ENCODE results near the gene DDHD1. TPM values are rescaled to one million over a fixed set of nuclear protein-coding genes. Genes with fewer than 3 reads are reported as not detected.
"Not testable (repeated sequence)": the region's sequence is repeated elsewhere in the genome, so short reads cannot be mapped to it uniquely, and the experiment has no call there.

Gene DDHD1
- total RNA-seq, 1 donor from 2014 or later, result 17.9 TPM

GRCh38 chr14:53146739-53147138, 6.4 kb downstream of the DDHD1 start:
- H3K36me3 Mint-ChIP-seq (ENCODE audit: low read depth), result peaks cover 18% of the 10 kb centered on the region

DNA sequence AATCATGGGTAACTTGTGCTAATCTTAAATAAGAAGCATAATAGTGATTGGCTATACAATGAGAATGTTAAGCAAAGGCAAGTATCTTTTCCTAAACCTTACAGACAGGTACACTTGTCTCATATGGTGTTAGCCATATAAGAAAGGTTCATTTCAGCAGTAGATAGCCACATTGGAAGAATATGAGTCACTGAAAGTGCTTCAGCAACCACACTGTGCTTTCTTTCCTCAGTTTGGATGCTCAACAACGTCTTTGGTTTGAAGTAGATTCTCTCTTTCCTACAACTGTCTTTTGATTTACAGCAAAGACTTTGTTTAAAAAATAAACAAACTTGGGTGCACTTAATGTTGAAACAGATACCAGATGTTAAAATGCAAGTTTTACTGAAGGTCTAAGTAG, 8.9 kb downstream of the DDHD1 start:
- H3K9me3 Mint-ChIP-seq, result peaks cover 13% of the 10 kb centered on the region
- no peaks in the 10 kb centered on the region for H3K27me3 Mint-ChIP-seq (ENCODE audit: low read depth)
- no peak overlapping the region for H3K27ac Mint-ChIP-seq (ENCODE audit: unreplicated experiment)
- TF ChIP-seq, protein P1, sequence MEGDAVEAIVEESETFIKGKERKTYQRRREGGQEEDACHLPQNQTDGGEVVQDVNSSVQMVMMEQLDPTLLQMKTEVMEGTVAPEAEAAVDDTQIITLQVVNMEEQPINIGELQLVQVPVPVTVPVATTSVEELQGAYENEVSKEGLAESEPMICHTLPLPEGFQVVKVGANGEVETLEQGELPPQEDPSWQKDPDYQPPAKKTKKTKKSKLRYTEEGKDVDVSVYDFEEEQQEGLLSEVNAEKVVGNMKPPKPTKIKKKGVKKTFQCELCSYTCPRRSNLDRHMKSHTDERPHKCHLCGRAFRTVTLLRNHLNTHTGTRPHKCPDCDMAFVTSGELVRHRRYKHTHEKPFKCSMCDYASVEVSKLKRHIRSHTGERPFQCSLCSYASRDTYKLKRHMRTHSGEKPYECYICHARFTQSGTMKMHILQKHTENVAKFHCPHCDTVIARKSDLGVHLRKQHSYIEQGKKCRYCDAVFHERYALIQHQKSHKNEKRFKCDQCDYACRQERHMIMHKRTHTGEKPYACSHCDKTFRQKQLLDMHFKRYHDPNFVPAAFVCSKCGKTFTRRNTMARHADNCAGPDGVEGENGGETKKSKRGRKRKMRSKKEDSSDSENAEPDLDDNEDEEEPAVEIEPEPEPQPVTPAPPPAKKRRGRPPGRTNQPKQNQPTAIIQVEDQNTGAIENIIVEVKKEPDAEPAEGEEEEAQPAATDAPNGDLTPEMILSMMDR (conservative IDR thresholded peaks at IDR 0.05), result no peak
- DNase-seq (ENCODE audit: low read depth, low spot score), result no peak
- peaks cover 38% of the 10 kb centered on the region for H3K36me3 Mint-ChIP-seq (ENCODE audit: low read depth)
- H3K4me3 Mint-ChIP-seq, result no peak overlapping the region
- H3K4me1 Mint-ChIP-seq, result peaks cover 7% of the 10 kb centered on the region

More at GRCh38 chr14:53146739-53147138, 6.4 kb downstream of the DDHD1 start:
- no peak overlapping the region for H3K27ac Mint-ChIP-seq (ENCODE audit: unreplicated experiment)
- no peak overlapping the region for H3K4me3 Mint-ChIP-seq
- TF ChIP-seq, protein P1 (conservative IDR thresholded peaks at IDR 0.05), result no peak
- H3K27me3 Mint-ChIP-seq (ENCODE audit: low read depth), result no peaks in the 10 kb centered on the region
- peaks cover 3% of the 10 kb centered on the region for H3K9me3 Mint-ChIP-seq
- H3K4me1 Mint-ChIP-seq, result peaks cover 28% of the 10 kb centered on the region
- DNase-seq (ENCODE audit: low read depth, low spot score), result no peak

DNA sequence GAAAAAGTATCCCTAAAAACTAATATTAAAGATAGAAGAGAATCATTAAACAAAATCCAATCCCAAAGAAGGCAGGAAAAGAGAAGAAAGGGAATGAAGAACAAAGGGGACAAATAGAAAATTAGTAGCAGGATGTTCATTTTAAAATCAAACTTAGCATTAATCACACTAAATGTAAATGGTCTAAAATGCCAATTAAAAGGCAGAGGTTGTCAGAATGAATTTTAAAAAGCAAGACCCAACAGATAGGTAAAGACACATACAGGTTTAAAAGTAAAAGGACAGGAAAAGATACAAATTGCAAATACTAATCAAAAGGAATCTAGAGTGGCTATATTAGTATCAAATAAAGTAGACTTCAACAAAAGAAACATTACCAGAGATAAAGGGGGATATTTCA, 12.5 kb downstream of the DDHD1 start:
- H3K4me3 Mint-ChIP-seq, result no peak overlapping the region
- no peaks in the 10 kb centered on the region for H3K4me1 Mint-ChIP-seq
- H3K36me3 Mint-ChIP-seq (ENCODE audit: low read depth), result peaks cover 55% of the 10 kb centered on the region
- H3K27me3 Mint-ChIP-seq (ENCODE audit: low read depth), result no peaks in the 10 kb centered on the region
- H3K9me3 Mint-ChIP-seq, result peaks cover 26% of the 10 kb centered on the region
- TF ChIP-seq, protein P1 (conservative IDR thresholded peaks at IDR 0.05), result no peak
- no peak overlapping the region for H3K27ac Mint-ChIP-seq (ENCODE audit: unreplicated experiment)
- no peak for DNase-seq (ENCODE audit: low read depth, low spot score)

DNA sequence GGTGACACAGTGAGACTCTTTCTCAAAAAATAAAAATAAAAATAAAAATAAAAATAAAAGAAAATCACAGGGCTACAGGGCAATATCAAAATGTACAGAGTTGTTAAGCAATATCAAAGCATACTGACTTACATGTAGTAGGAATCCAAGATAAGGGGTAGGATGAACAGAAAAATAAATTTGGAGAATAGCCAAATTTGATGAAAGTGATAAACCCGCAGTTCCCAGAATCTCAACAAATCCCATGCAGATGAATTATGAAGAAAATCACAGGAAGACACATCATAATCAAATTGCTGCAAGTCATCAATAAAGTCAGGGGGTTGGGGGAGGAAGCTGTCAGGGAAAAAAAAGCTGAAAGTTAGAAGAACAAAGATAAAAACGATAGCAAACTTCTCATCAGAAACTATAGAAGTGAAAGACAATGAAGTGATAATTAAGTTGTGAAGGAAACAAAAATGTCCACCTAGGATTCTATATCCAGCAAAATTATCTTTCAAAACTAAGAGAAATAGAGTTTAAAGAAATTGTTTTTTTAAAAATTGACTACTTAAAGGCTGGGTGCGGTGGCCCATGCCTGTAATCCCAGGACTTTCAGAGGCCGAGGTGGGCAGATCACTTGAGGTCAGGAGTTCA, 15.4 kb downstream of the DDHD1 start:
- TF ChIP-seq, protein P1 (conservative IDR thresholded peaks at IDR 0.05), result no peak
- Mint-ChIP-seq H3K27me3 (ENCODE audit: low read depth) (no peaks in the 10 kb centered on the region), H3K4me3 (no peak overlapping the region), H3K4me1 (no peaks in the 10 kb centered on the region), H3K9me3 (peaks cover 30% of the 10 kb centered on the region), H3K36me3 (ENCODE audit: low read depth) (peaks cover 50% of the 10 kb centered on the region), H3K27ac (ENCODE audit: unreplicated experiment) (no peak overlapping the region)
- no peak for DNase-seq (ENCODE audit: low read depth, low spot score)

DNA sequence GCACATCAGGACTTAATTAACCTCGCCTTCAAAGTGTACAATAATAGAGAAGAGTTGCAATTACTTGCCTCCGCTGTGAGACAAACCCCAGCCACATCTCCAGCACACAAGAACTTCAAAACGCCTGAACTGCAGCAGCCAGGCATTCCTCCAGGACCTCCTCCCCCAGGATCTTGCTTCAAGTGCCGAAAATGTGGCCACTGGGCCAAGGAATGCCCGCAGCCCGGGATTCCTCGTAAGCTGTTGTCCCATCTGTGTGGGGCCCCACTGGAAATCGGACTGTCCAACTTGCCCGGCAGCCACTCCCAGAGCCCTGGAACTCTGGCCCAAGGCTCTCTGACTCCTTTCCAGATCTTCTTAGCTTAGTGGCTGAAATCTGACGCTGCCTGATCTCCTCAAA, 22.6 kb downstream of the DDHD1 start:
- not testable (repeated sequence) for DNase-seq (ENCODE audit: low read depth, low spot score); H3K4me3 Mint-ChIP-seq; H3K27me3 Mint-ChIP-seq (ENCODE audit: low read depth); H3K27ac Mint-ChIP-seq (ENCODE audit: unreplicated experiment); H3K9me3 Mint-ChIP-seq; H3K4me1 Mint-ChIP-seq; H3K36me3 Mint-ChIP-seq (ENCODE audit: low read depth)

- H3K27ac Mint-ChIP-seq (ENCODE audit: unreplicated experiment), result no peak overlapping the region
- no peak overlapping the region for H3K4me3 Mint-ChIP-seq
- TF ChIP-seq, protein P1 (conservative IDR thresholded peaks at IDR 0.05), result no peak
- no peak for DNase-seq (ENCODE audit: low read depth, low spot score)
- H3K4me1 Mint-ChIP-seq, result no peaks in the 10 kb centered on the region
- no peaks in the 10 kb centered on the region for H3K9me3 Mint-ChIP-seq
- no peaks in the 10 kb centered on the region for H3K27me3 Mint-ChIP-seq (ENCODE audit: low read depth)
- H3K36me3 Mint-ChIP-seq (ENCODE audit: low read depth), result peaks cover 4% of the 10 kb centered on the region
Observed at GRCh38 chr14:53128303-53129028, 24.7 kb downstream of the DDHD1 start.

All from neural crest cell (in vitro differentiated cells).